GM21360 (cell line): Measurements from ENCODE around the gene SH3TC1.

ENCODE experiments used
- ATAC-seq: cut with Tn5 transposase; IDR thresholded peaks from one replicate; pipeline ENCODE4 v1.9.1; 2021; ENCODE audit warnings: mild to moderate bottlenecking, moderate library complexity; ENCODE audit not compliant: unreplicated experiment

SH3TC1 gene

GRCh38 chr4:8197521-8197920 lies 1.6 kb upstream of the SH3TC1 start:
- ATAC-seq: no peak

GRCh38 chr4:8198206-8198905 lies 734 bp upstream of the SH3TC1 start:
- no peak for ATAC-seq

- ATAC-seq: no peak
Measured at GRCh38 chr4:8199594-8200301, 658 bp downstream of the SH3TC1 start.

GRCh38 chr4:8200302-8200975 lies 1.3 kb downstream of the SH3TC1 start:
- ATAC-seq: no peak

DNA sequence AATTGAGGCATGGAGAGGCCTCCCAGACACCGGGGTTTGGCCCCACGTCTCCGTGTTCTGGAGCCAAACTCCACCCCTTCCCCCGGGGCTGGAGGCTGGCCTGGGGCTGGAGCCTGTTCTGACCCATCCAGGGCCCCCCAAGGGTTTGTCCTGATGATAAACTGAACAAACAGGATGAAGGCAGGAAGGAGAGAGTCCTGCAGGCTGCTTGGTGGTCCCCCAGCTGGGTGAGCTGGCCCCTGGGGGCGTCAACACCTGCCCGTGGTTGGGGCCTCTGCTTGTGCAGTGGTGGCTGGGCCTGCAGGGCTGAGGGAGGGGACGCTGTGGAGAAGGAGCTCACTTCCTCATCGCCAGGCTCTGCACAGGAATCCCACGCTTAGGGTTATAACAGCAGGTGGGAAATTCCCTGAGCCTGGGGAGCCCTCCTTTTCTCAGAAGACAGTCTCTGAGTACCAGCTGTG lies 2.3 kb downstream of the SH3TC1 start:
- peak; percentile 44 for ATAC-seq

GRCh38 chr4:8202108-8203051 lies 3.3 kb downstream of the SH3TC1 start:
- ATAC-seq: no peak

GRCh38 chr4:8203052-8203401 lies 3.9 kb downstream of the SH3TC1 start:
- no peak for ATAC-seq

GRCh38 chr4:8203817-8204216 lies 4.7 kb downstream of the SH3TC1 start:
- no peak for ATAC-seq

DNA sequence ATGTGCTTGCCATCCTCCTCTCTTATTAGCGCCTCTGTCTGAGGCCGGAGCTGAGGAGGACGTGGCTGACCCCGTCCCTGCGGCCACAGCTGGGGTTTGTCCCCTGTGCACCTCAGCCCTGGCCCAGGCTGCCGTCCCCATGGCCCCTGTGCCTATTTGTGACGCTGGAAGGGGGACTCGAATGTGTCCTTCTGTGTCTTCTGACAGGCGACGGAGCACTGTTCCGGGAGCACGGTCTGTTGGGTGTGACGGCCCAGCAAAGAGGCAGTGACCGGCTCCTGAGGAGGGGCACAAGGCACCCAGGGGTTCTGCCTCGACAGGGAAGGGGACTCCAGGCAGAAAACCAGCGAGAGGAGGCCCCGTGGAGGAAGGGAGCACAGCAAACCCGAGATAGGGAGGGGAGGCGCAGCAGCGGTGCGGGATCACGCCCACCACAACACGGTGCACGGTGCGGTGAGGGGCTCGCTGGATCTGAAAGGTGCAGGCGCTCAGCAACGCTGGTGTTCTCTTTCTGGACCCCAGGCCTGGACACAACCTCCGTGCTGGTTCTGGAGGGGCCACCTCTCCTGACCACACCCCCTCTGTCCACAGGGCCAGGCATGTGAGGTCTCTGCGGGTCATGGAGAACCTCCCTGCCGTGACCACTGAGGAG lies 5.6 kb downstream of the SH3TC1 start:
- no peak for ATAC-seq

DNA sequence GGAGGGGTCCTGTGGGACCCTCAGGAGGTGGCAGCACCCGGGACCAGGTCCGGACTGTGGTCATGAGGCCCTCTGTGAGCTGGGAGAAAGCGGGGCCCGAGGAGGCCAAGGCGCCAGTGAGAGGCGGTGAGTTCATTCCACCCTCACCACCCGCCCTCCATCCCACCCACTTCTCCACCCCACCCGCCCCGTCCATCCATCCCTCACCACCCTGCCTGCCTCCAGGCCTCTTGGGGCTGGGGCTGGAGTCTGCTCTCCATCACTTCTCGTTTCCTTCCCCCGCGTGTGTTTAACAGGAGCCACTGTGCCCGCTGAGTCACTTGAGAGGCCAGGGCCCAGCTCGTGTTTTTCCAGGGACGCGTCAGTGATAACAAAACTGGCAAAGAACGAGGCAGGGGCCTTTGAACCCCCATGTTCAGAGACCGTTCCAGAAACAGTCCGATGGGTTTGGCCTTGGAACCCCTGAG lies 6.2 kb downstream of the SH3TC1 start:
- ATAC-seq: no peak

- no peak for ATAC-seq
Measured at GRCh38 chr4:8205749-8206611, 6.9 kb downstream of the SH3TC1 start.

- no peak for ATAC-seq
Measured at GRCh38 chr4:8207314-8207713, 8.2 kb downstream of the SH3TC1 start.

- no peak for ATAC-seq
Measured at GRCh38 chr4:8208565-8208964, 9.5 kb downstream of the SH3TC1 start.

DNA sequence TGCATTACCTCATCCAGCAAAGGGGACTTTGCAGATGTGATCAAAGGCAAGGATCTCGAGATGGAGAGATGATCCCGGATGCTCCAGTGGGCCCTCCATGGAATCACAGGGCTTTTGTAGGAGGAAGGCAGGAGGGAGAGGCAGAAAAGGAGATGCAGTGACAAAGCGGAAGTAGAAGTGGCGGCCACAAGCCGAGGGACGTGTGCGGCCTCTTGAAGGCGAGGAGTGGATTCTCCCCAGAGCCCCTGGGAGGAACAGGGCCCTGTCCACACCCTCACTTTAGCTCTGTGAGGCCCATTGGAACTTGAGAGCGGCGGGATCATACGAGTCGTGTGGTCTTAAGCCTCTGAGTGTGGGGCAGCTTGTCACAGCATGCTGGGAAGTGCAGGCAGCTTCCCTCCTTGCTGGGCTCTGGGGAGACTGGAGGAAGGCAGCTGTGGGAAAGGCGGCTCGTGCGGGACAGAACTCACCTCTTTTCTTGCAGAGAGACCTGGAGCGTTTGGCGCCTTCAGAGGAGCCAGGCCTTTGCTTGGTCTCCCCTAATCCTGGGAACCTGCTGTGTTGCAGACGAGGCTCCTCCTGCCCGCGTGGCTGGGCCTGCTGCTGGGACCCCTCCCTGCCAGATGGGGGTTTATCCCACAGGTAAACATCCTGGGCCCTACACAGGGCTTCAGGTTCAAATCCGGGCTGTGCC lies 10.2 kb downstream of the SH3TC1 start:
- ATAC-seq: no peak

GRCh38 chr4:8210010-8210409 lies 10.9 kb downstream of the SH3TC1 start:
- ATAC-seq: no peak

DNA sequence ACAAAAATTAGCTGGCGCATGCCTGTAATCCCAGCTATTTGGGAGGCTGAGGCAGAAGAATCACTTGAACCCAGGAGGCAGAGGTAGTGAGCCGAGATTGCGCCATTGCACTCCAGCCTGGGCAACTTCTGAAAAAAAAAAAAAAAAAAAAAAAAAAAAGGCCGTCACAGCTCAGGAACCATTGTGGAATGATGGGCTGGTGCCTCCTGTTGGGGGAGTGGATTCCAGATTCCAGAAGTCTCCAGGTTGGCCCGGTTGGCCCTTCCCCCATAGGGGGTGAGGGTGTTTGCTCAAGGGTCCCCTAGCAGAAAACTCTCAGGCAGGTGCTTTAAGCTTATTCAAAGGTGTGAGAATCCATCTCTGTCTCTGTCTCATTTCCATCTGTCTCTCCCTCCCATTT lies 11.5 kb downstream of the SH3TC1 start:
- ATAC-seq: no peak

DNA sequence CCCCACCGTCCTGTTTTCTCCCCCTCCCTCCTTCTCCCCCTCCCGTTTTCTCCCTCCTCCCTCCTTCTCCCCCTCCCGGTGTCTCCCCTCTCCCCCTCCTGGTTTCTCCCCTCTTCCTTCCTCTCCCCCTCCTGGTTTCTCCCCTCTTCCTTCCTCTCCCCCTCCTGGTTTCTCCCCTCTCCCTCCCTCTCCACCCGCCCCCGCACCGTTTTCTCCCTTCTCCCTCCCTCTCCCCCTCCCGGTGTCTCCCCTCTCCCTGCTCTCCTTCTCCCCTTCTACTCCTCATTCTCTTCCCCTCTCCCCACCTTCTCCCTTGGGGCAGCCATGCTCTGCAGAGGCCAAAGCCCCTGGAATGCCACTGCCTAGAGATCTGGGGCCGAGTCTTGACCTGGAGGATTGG lies 12.2 kb downstream of the SH3TC1 start:
- no peak for ATAC-seq

DNA sequence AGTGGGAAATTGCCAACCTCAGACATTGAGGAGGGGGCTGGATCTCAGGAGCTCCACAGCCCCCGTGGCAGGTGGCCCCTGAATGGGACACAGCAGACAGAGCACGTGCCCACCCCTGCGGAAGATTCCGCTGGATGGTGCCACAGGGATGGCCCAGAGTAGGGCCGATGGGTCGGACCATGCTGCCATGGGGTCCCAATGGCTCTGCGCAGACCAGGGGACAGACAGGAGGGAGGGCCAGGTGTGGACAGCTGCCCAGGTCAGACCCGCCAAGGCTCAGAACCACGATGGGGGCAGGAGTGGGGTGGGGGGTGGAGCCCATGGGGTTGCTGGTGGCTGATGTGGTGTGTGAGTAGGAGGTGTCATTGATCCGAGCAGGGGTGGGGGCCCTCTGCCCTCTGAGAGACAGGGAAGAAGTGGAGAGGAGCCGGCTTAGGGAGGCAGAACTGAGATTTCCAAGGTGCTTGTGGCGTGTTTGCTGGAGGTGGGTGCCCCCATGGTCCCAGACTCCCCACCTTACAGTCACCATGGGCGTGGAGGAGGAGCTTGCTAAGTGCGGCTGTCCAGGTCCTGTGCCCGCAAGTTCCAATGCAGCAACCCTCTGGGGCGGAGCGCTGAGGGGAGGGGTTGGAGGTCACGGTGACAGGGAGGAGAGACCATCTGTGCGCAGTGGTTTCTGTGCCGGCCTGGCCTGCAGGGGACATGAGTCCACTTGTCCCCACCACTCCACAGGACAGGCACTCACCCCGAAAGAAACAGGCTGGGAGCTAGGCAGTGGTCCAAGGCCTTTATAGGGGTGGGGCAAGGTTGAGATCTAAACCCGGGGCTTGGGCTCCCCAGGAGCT lies 12.9 kb downstream of the SH3TC1 start:
- no peak for ATAC-seq
